Measurements from ENCODE around the gene SUGP1.

DNA sequence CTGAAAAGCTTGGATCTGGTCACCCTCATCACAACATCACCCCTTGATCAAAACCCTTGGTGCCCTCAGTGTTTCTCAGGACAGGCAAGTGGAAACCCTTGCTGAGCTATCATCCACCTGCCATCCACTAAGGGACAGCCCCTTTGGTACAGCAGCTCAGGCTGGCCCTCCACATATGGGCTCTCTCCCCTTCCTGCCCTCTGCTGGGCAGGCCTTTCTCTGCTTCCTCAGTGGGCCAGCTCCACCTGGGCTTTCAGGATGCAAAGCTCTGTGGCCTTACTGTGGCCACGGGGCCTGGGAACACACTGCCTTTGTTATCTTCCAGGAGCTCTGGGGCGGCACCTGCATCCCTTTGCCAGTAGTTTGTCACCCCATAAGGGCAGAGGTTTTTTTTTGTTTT, 4.9 kb downstream of the SUGP1 start:
- TF ChIP-seq CTCF (conservative IDR thresholded peaks at IDR 0.05; ENCODE audit: low read depth, low read length) (no peak), POLR2A (IDR thresholded peaks at IDR 0.05; ENCODE audit: low read depth, low read length) (no peak), MAFK (IDR thresholded peaks at IDR 0.05; ENCODE audit: low read depth, low read length) (no peak), RFX5 (IDR thresholded peaks at IDR 0.05; ENCODE audit: low read depth, low read length) (no peak), USF2 (IDR thresholded peaks at IDR 0.05; ENCODE audit: low read depth, low read length) (no peak), FOS (IDR thresholded peaks at IDR 0.05; ENCODE audit: low read depth, low read length) (no peak), MXI1 (IDR thresholded peaks at IDR 0.05; ENCODE audit: borderline replicate concordance, low read depth, low read length) (no peak), CEBPB (IDR thresholded peaks at IDR 0.05; ENCODE audit: low read depth, low read length) (no peak), RAD21 (IDR thresholded peaks at IDR 0.05; ENCODE audit: low read length) (no peak), CHD1 (IDR thresholded peaks at IDR 0.05; ENCODE audit: low read depth, low read length) (no peak), BHLHE40 (IDR thresholded peaks at IDR 0.05; ENCODE audit: low read depth, low read length) (no peak), SMC3 (IDR thresholded peaks at IDR 0.05; ENCODE audit: low read depth, low read length) (no peak)
- TF ChIP-seq, protein P1, sequence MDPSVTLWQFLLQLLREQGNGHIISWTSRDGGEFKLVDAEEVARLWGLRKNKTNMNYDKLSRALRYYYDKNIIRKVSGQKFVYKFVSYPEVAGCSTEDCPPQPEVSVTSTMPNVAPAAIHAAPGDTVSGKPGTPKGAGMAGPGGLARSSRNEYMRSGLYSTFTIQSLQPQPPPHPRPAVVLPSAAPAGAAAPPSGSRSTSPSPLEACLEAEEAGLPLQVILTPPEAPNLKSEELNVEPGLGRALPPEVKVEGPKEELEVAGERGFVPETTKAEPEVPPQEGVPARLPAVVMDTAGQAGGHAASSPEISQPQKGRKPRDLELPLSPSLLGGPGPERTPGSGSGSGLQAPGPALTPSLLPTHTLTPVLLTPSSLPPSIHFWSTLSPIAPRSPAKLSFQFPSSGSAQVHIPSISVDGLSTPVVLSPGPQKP (IDR thresholded peaks at IDR 0.05; ENCODE audit: borderline replicate concordance, low read depth, low read length): no peak

Data from IMR-90 (cell line).